IPS DF 6.9 (cell line): ENCODE measurements around the gene PHC2.

ENCODE experiments used
- DNase-seq: peaks from one replicate; pipeline ENCODE4 v3.0.0-alpha.2; 2013; ENCODE audit warnings: low read depth, low spot score
- H3K27ac ChIP-seq: one replicate; pipeline ENCODE4 v1.5.1; 2013; ENCODE audit warnings: low read length, control low read depth
- H3K27me3 ChIP-seq: 2 replicates; pipeline ENCODE4 v1.6.1; 2013; ENCODE audit warnings: mild to moderate bottlenecking, low read length; ENCODE audit not compliant: control insufficient read depth, insufficient read depth
- H3K36me3 ChIP-seq: 2 replicates; pipeline ENCODE4 v1.6.1; 2013; ENCODE audit warnings: low read length; ENCODE audit not compliant: control insufficient read depth, insufficient read depth
- H3K4me1 ChIP-seq: 2 replicates; pipeline ENCODE4 v1.6.1; 2013; ENCODE audit warnings: low read length; ENCODE audit not compliant: control insufficient read depth, insufficient read depth
- H3K4me3 ChIP-seq: 2 replicates; pipeline ENCODE4 v1.5.1; 2013; ENCODE audit warnings: mild to moderate bottlenecking, low read length
- H3K9me3 ChIP-seq: 2 replicates; pipeline ENCODE4 v1.6.1; 2013; ENCODE audit warnings: low read length, inconsistent platforms; ENCODE audit not compliant: control insufficient read depth, insufficient read depth
- WGBS: extraction: QIAGEN DNeasy Blood & Tissue Kit; methylation state at CpG from one replicate; pipeline ENCODE4 v1.1.7; 2013; ENCODE audit warnings: mixed read lengths, missing lambda C conversion rate; ENCODE audit not compliant: insufficient read length, insufficient coverage; 5-methylcytosine and 5-hydroxymethylcytosine counted together

Gene PHC2

DNA sequence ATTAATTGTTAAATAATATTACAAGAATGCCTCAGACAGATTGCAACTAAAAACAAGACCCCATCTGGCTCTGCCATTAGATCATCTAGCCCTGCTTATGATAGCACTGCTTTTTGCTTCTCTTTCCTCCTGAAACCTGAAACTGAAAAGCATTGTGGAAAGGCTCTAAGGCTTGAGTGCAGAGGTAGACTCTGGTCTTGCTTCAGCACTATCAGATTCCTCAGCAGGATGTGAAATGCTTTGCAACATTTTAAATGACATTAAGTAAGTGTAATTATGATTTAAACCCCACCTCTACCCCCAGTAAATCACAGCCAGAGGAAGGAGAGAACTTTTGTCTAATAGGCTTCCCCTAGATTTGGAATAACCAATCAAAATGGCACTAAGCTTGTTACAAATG, 32.9 kb downstream of the PHC2 start:
- no peak overlapping the region for H3K27ac ChIP-seq
- H3K4me3 ChIP-seq: no peak overlapping the region
- no peaks in the 10 kb centered on the region for H3K36me3 ChIP-seq
- no peak for DNase-seq
- no peaks in the 10 kb centered on the region for H3K9me3 ChIP-seq
- H3K4me1 ChIP-seq: no peaks in the 10 kb centered on the region
- H3K27me3 ChIP-seq: no peaks in the 10 kb centered on the region

GRCh38 chr1:33397125-33397506, 33.8 kb downstream of the PHC2 start:
- no peak for DNase-seq
- H3K4me3 ChIP-seq: no peak overlapping the region

GRCh38 chr1:33396188-33397124, 34.4 kb downstream of the PHC2 start:
- Histone ChIP-seq H3K9me3 (no peaks in the 10 kb centered on the region), H3K27ac (no peak overlapping the region), H3K4me1 (no peaks in the 10 kb centered on the region), H3K27me3 (no peaks in the 10 kb centered on the region), H3K4me3 (no peak overlapping the region), H3K36me3 (no peaks in the 10 kb centered on the region)
- no CpG with 5 or more reads among the region's 10 CpGs for WGBS
- no peak for DNase-seq

More at GRCh38 chr1:33397125-33397506, 33.8 kb downstream of the PHC2 start:
- Histone ChIP-seq H3K4me1 (no peaks in the 10 kb centered on the region), H3K9me3 (no peaks in the 10 kb centered on the region), H3K27me3 (no peaks in the 10 kb centered on the region), H3K36me3 (no peaks in the 10 kb centered on the region), H3K27ac (no peak overlapping the region)
- no CpG with 5 or more reads among the region's 2 CpGs for WGBS

GRCh38 chr1:33394770-33395169, 36.1 kb downstream of the PHC2 start:
- Histone ChIP-seq H3K27me3 (no peaks in the 10 kb centered on the region), H3K36me3 (no peaks in the 10 kb centered on the region), H3K4me1 (no peaks in the 10 kb centered on the region), H3K4me3 (no peak overlapping the region), H3K27ac (no peak overlapping the region), H3K9me3 (no peaks in the 10 kb centered on the region)
- DNase-seq: no peak
- no CpG with 5 or more reads among the region's 5 CpGs for WGBS

- Histone ChIP-seq H3K4me1 (no peaks in the 10 kb centered on the region), H3K9me3 (no peaks in the 10 kb centered on the region), H3K4me3 (no peak overlapping the region), H3K27ac (no peak overlapping the region), H3K27me3 (no peaks in the 10 kb centered on the region), H3K36me3 (no peaks in the 10 kb centered on the region)
- no peak for DNase-seq
These were observed 36.9 kb downstream of the PHC2 start for GRCh38 chr1:33393991-33394390.

DNA sequence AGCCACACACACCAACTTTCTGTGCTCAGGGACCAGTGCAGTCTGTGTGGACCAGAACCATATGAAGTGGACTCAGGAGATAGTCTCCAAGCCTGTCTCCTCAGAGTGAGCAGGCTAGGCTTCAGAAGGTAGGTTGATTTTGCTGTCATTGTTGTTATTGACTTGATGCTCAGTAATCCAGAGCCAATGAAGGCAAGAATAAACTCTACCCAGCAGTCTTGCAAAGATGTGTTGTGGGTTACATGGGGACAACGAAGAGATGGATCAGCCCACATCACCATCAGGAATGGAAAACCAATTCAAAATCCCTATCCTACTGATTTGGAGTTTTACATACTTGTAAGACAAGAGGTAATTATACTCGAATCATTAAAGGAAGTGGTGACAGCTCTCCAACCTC, 37.4 kb downstream of the PHC2 start:
- H3K9me3 ChIP-seq: no peaks in the 10 kb centered on the region
- H3K36me3 ChIP-seq: no peaks in the 10 kb centered on the region
- no peaks in the 10 kb centered on the region for H3K4me1 ChIP-seq
- no peak overlapping the region for H3K4me3 ChIP-seq
- WGBS: no CpG with 5 or more reads among the region's 2 CpGs
- no peak overlapping the region for H3K27ac ChIP-seq
- no peaks in the 10 kb centered on the region for H3K27me3 ChIP-seq
- DNase-seq: no peak

DNA sequence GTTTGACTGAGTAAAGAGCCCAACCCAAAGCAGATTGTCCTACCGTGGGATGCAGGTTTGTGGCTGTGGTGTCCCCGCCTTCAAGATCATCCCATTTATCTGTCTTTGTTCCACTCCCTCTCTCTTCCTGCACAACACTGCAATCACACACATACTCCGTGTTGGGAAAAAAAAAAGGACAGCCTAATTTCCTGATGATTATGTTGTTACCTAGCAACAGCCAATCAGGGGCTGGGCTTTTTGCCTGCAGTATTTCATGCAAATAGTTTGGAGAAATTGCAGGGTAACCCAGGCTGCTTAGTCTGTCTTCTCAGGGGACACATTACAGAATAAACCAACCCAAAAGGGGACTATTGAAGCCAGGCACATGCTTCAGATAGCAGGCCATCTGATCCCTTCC, 38.3 kb downstream of the PHC2 start:
- Histone ChIP-seq H3K27me3 (no peaks in the 10 kb centered on the region), H3K4me1 (no peaks in the 10 kb centered on the region), H3K9me3 (no peaks in the 10 kb centered on the region), H3K27ac (no peak overlapping the region), H3K36me3 (no peaks in the 10 kb centered on the region), H3K4me3 (no peak overlapping the region)
- no peak for DNase-seq
- no CpG with 5 or more reads among the region's 3 CpGs for WGBS

GRCh38 chr1:33392206-33392605, 38.7 kb downstream of the PHC2 start:
- no peak for DNase-seq
- Histone ChIP-seq H3K4me1 (no peaks in the 10 kb centered on the region), H3K36me3 (no peaks in the 10 kb centered on the region), H3K9me3 (no peaks in the 10 kb centered on the region), H3K27me3 (no peaks in the 10 kb centered on the region), H3K4me3 (no peak overlapping the region), H3K27ac (no peak overlapping the region)
- no CpG with 5 or more reads among the region's 8 CpGs for WGBS

DNA sequence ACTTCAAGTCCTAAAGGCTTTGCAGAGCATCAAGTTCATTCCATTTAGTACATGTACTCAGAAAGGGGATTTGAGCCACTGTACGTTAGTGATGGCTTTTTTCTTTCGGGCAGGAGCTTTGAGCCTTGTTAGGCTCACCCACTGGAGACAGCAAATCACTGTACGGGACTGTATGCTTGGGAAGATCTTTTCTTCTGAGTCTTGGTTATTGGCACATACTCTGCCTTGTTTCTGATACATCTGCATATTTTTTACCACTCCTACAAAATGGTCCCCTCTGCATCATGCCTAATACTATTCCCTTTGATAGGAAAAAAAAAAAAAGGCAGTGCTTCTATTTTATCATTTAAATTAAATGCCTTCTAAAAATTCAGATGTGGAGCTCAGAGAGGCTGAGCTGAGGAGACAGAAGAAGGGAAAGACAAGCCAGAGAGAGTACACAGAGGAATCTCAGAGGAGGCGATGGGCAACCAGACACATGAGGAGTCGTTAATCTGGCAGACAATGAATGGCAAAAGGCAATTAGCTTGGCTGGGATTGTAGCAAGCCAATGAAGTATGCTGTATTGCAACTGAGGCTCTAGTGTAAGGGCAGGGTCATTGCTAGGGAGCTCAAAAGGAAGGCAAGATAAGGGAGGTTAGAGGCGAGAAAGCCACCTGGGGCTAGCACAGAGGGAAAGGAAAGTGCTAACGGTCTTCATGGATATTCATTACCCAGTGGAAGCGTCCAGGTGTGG, 39.4 kb downstream of the PHC2 start:
- no peak for DNase-seq
- WGBS: no CpG with 5 or more reads among the region's 8 CpGs
- Histone ChIP-seq H3K27me3 (no peaks in the 10 kb centered on the region), H3K4me3 (no peak overlapping the region), H3K4me1 (no peaks in the 10 kb centered on the region), H3K27ac (no peak overlapping the region), H3K9me3 (no peaks in the 10 kb centered on the region), H3K36me3 (no peaks in the 10 kb centered on the region)

DNA sequence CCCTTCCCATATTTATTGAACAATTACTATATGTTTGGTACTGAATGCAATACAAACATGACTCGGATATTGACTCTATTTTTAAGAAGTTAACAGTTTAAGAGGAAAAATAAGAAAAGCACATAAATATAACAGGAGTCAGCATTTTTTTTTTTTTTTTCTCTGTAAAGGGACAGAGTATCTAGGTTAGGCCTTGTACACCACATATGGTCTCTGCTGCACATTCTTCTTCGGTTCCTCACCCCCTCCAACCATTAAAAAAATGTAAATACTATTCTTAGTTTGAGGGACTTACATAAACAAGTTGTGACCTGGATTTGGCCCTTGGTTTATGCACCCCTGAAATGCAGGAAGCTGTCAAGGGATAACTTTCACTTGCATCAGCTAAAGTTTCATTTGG, 40.4 kb downstream of the PHC2 start:
- no peaks in the 10 kb centered on the region for H3K9me3 ChIP-seq
- DNase-seq: no peak
- no peak overlapping the region for H3K4me3 ChIP-seq
- H3K27me3 ChIP-seq: no peaks in the 10 kb centered on the region
- no peak overlapping the region for H3K27ac ChIP-seq
- H3K4me1 ChIP-seq: no peaks in the 10 kb centered on the region
- no peaks in the 10 kb centered on the region for H3K36me3 ChIP-seq
- WGBS: no CpG with 5 or more reads among the region's 2 CpGs
